AG09319 (cell line): ENCODE results near the gene OPCML.

ENCODE experiments used
- DNase-seq: peaks from one replicate; pipeline ENCODE4 v3.0.0-alpha.2; 2010; ENCODE audit warnings: low read depth; ENCODE audit errors: extremely low read depth
- CTCF ChIP-seq: IDR thresholded peaks from 2 replicates; pipeline ENCODE4 v1.5.1; 2011; ENCODE audit warnings: low read depth, mild to moderate bottlenecking, inconsistent platforms, low read length, moderate library complexity

Gene OPCML

GRCh38 chr11:132549561-132549960 is 982.7 kb downstream of the OPCML start:
- TF ChIP-seq CTCF: no peak

GRCh38 chr11:132549001-132549400 is 983.3 kb downstream of the OPCML start:
- TF ChIP-seq CTCF: no peak
- no peak for DNase-seq

More at GRCh38 chr11:132549561-132549960, 982.7 kb downstream of the OPCML start:
- DNase-seq: no peak

GRCh38 chr11:132544007-132544406 is 988.3 kb downstream of the OPCML start:
- DNase-seq: no peak
- no peak for TF ChIP-seq CTCF

- no peak for TF ChIP-seq CTCF
- no peak for DNase-seq
Measured at GRCh38 chr11:132541794-132542193, 990.5 kb downstream of the OPCML start.

GRCh38 chr11:132540581-132540980 is 991.7 kb downstream of the OPCML start:
- TF ChIP-seq CTCF: no peak
- DNase-seq: no peak

GRCh38 chr11:132539590-132540368 is 992.5 kb downstream of the OPCML start:
- no peak for TF ChIP-seq CTCF
- no peak for DNase-seq

- no peak for TF ChIP-seq CTCF
- no peak for DNase-seq
Measured at GRCh38 chr11:132538642-132539041, 993.7 kb downstream of the OPCML start.
